DND-41 (cell line): ENCODE results near the gene COL25A1.

Source experiments
- CTCF ChIP-seq: IDR thresholded peaks from 2 replicates; pipeline ENCODE4 v1.5.1; 2012; ENCODE audit warnings: borderline replicate concordance, low read length, moderate library complexity, mild to moderate bottlenecking; ENCODE audit not compliant: poor library complexity, severe bottlenecking; ENCODE audit errors: extremely low read depth
- EZH2 ChIP-seq: IDR thresholded peaks from 3 replicates; pipeline ENCODE4 v1.6.1; 2012; ENCODE audit warnings: borderline replicate concordance, low read depth, mild to moderate bottlenecking, moderate library complexity, low read length, inconsistent platforms; ENCODE audit not compliant: severe bottlenecking

- TF ChIP-seq CTCF (no peak), EZH2 (no peak)
Measured at GRCh38 chr4:109302361-109303139, at the start of gene COL25A1.
